ENCODE data around the gene SLC16A3. TPM values are rescaled to one million over a fixed set of nuclear protein-coding genes. Genes with fewer than 3 reads are reported as not detected.

The SLC16A3 gene
- total RNA-seq, 1 experiment from 2014 or later, result 249 TPM

DNA sequence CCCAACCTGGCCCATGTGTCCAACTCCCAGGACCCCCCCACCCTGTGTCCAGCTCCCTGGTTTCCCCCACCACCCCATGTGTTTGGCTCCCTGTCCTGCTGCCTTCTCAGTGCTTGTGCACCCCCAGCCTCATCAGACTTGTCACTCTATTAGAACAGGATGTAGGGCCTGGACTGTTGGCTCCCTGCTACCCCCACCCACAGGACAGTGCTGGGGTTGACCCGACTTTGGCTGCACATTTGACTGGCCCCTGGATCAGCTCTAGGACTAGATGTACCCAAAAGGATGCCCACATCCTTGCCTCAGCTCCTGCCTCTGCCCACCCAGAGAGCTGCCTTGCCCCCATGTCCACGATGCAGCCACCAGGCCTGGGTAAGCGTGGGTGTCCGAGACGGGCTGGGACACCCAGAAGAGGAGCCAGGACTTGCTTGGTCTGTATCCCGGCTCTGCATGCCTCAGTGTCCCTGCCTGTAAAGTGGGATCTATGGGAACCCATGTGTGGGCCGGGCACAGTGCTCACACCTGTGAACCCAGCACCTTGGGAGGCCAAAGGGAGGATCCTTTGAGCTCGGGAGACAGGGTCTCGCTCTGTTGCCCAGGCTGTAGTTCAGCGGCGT, 14.7 kb upstream of the SLC16A3 start:
- Histone ChIP-seq H3K27me3 (replicated peaks) (no peaks in the 10 kb centered on the region), H3K4me1 (replicated peaks) (peaks cover 67% of the 10 kb centered on the region), H3K36me3 (peaks cover 15% of the 10 kb centered on the region), H3K4me3 (no peak overlapping the region), H3K27ac (no peak overlapping the region), H3K9me3 (replicated peaks) (no peaks in the 10 kb centered on the region; the same call in 1 of the 2 replicates)
- no peak for DNase-seq (ENCODE audit: low read depth in 1 of 2, low spot score in 2 of 2)

DNA sequence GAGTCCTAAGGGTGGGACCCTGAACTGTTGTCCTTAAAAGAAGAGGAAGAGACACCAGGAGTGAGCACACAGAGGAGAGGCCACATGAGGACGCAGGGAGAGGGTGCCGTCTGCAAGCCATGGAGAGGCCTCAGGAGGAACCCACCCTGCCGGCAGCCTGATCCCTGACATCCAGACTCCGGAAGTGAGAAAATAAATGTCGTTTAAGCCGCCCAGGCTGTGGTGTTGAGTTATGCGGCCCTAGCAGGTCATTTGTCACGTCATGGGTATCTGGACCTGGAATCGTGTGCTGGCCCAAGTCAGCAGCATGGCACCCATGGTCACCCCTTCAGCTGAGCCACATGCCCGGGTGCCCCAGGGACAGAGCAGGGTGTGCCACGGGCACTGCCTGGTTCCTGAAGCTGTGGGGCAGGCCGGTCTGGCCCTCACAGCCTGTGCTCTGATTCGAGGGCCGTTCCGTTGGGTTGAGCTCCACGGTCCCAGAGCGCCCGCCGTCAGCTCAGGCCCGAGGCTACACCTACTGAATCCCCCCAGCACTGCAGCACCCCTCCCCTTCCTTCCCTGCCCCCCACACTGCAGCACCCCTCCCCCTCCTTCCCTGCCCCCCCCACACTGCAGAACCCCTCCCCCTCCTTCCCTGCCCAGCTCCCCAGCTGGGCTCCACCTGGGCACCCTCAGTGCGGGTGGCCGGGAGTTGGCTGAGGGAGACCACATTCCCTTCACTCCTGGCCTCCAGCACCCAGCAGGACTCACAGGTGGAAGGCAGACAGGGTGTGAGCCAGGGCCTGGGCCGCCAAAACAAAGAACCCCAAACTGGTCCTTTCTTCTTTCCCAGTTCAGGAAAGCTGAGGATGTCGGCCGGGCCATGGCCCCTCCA, 13.5 kb upstream of the SLC16A3 start:
- Histone ChIP-seq H3K27ac (no peak overlapping the region), H3K27me3 (replicated peaks) (no peaks in the 10 kb centered on the region), H3K36me3 (peaks cover 15% of the 10 kb centered on the region), H3K4me3 (no peak overlapping the region), H3K9me3 (replicated peaks) (no peaks in the 10 kb centered on the region; the same call in 1 of the 2 replicates), H3K4me1 (replicated peaks) (peaks cover 70% of the 10 kb centered on the region)
- peak in 1 of 2 experiments; percentile 49 for DNase-seq (ENCODE audit: low read depth in 1 of 2, low spot score in 2 of 2)

DNA sequence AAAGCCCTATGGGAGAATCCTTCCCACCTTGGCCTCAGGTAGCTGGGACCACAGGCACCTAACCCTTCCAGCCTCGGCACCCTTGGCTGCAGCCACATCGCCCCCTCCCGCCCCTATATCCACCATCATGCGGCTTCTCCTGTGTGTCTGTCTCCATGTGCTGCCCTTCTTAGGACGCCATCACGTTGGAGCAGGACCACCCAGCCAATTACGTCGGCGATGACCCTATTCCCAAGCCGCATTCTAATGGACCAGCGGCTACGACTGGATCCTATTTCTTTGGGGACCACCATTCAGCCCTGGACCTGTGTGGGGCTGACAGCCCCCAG, 12.9 kb upstream of the SLC16A3 start:
- no peaks in the 10 kb centered on the region for H3K27me3 ChIP-seq (replicated peaks)
- no peak for DNase-seq (ENCODE audit: low read depth in 1 of 2, low spot score in 2 of 2)
- H3K9me3 ChIP-seq (replicated peaks), result no peaks in the 10 kb centered on the region; the same call in 1 of the 2 replicates
- H3K27ac ChIP-seq, result peak overlapping the region; percentile 99
- H3K4me1 ChIP-seq (replicated peaks), result peaks cover 70% of the 10 kb centered on the region
- H3K4me3 ChIP-seq, result no peak overlapping the region
- H3K36me3 ChIP-seq, result peaks cover 15% of the 10 kb centered on the region

DNA sequence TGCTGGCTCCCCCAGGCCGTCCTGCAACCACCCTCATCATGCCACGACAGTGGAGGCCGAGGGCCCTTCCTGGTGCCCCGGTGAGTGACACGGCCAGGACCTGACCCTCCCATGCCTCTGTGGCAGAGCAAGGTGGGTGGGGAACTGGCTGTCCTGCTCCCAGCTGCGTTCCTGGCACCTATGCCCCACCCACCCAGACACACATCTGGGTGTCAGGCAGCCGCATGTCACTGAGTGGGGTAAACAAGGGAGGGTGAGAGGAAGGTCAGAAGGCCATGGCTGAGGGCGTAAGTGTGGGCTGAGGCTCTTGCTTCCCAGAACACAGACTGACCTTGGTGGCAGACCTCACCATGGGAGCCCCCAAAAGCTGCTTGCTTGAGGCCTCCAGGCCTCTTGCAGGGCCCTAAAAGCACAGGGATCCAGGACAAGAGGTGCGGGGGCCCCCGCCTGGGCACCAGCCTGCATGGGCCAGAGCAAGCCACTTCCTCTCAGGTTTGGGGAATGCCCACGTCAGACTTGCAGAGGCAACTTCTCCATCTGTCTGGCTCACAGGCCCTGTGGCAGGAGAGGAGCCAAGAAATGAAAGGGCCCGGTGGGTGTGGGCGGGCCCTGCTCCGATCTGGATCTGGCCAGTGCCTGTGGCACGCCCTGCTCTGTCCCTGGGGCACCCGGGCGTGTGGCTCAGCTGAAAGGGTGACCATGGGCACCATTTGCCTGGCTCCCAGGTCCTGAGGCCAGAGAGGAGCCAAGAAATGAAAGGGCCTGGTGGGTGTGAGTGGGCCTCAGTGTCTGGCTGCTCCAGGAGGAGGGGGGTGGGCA, 12.3 kb upstream of the SLC16A3 start:
- Histone ChIP-seq H3K27ac (peak overlapping the region; percentile 99), H3K36me3 (peaks cover 15% of the 10 kb centered on the region), H3K9me3 (replicated peaks) (no peaks in the 10 kb centered on the region; the same call in 1 of the 2 replicates), H3K27me3 (replicated peaks) (no peaks in the 10 kb centered on the region), H3K4me3 (no peak overlapping the region), H3K4me1 (replicated peaks) (peaks cover 67% of the 10 kb centered on the region)
- DNase-seq (ENCODE audit: low read depth in 1 of 2, low spot score in 2 of 2), result peak; percentile 86 to 90

DNA sequence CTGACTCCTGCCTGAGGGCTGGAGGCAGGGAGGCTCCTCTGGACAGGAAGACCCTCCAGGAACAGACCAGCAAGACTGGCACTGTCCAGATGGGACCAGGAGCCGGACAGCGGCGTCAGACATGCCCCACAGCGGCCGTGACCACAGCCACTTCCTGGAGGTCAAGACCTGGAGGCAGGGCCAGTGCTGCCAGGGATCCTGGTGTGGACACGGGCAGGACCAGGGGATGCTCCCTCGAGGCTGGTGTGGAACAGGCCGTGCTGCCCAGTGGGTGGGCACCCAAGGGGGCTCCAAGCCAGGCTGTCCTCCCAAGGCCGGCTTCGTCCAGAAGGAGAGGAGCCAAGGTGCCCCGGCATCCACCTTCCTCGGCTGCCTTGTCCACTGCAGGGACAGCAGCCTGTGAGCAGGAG, 11.7 kb upstream of the SLC16A3 start:
- no peaks in the 10 kb centered on the region for H3K27me3 ChIP-seq (replicated peaks)
- no peaks in the 10 kb centered on the region; the same call in 1 of the 2 replicates for H3K9me3 ChIP-seq (replicated peaks)
- peaks cover 61% of the 10 kb centered on the region for H3K4me1 ChIP-seq (replicated peaks)
- peak in 1 of 2 experiments; percentile 79 for DNase-seq (ENCODE audit: low read depth in 1 of 2, low spot score in 2 of 2)
- H3K27ac ChIP-seq, result peak overlapping the region; percentile 99
- peaks cover 15% of the 10 kb centered on the region for H3K36me3 ChIP-seq
- peak overlapping the region; percentile 11; the same call in 1 of the 2 replicates for H3K4me3 ChIP-seq

DNA sequence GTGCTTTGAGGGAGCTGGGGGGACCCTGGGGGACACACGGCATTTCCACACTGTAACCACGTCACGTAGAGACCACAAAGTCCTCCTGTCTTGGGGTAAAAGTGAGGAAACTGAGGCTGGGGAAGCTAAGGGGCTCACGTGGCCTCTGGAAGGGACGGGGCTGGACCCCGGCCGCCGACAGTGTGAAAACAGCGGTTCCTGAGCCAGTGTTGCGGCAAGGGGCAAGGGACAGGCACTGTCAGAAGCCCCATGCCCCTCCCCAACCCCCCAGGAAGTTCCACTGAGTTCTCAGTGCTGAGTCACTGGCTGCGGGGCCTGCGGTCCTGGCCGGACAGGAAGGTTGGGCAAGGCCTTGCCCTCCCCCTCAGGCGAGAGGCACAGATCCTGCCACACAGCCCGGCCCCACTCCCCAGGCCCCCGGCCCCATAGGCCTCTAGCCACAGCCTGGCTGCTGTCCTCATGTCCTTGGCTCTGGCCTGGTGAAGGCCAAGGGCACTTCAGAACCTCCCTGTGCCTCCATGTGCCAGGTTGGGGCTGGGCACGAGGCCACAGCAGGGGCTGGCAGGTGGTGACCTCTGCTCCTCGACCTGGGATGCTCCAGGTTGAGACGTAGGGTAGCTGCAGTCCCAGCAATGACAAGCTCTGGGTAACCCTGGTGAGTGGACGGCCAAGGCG, 11.2 kb upstream of the SLC16A3 start:
- peak overlapping the region; percentile 99 for H3K27ac ChIP-seq
- peaks cover 17% of the 10 kb centered on the region for H3K36me3 ChIP-seq
- peak; percentile 95 to 100 for DNase-seq (ENCODE audit: low read depth in 1 of 2, low spot score in 2 of 2)
- no peaks in the 10 kb centered on the region for H3K27me3 ChIP-seq (replicated peaks)
- H3K9me3 ChIP-seq (replicated peaks), result no peaks in the 10 kb centered on the region; the same call in 1 of the 2 replicates
- H3K4me1 ChIP-seq (replicated peaks), result peaks cover 61% of the 10 kb centered on the region
- H3K4me3 ChIP-seq, result peak overlapping the region; percentile 19; the same call in 1 of the 2 replicates

DNA sequence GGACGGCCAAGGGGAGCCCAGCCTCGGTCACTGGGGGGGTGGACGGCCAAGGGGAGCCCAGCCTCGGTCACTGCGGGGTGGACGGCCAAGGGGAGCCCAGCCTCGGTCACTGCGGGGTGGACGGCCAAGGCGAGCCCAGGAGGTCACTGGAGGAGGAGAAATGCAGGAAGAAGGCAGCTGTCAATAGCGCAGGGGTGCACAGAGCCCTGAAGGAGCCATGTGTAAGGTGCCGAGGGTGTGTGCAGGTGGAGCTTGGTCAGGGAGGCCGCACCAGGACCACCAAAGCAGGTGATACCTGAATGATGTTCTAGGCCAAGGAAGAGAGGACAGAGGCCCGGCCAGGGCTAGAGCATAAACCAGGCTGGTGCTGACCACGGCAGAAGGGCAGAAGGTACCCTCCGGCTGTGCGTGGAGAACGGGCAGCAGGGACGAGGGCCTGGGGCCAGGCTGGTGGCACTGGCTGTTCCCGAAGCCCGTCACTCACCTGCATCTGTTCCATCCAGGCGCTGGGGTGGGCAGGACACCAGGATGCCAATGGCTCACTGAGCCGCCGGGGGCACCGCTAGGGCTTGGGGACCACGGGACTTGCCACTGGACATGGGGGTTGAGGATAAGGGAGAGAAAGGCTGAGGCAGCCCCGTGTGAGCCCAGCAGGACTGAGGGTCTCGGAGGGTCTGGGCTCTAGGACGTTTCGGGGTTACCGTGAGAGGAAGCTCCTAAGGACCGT, 10.3 kb upstream of the SLC16A3 start:
- Histone ChIP-seq H3K36me3 (peaks cover 17% of the 10 kb centered on the region), H3K27ac (peak overlapping the region; percentile 42; the same call in 1 of the 2 replicates), H3K27me3 (replicated peaks) (no peaks in the 10 kb centered on the region), H3K9me3 (replicated peaks) (no peaks in the 10 kb centered on the region), H3K4me3 (no peak overlapping the region), H3K4me1 (replicated peaks) (peaks cover 53% of the 10 kb centered on the region)
- peak in 1 of 2 experiments; percentile 51 for DNase-seq (ENCODE audit: low read depth in 1 of 2, low spot score in 2 of 2)

DNA sequence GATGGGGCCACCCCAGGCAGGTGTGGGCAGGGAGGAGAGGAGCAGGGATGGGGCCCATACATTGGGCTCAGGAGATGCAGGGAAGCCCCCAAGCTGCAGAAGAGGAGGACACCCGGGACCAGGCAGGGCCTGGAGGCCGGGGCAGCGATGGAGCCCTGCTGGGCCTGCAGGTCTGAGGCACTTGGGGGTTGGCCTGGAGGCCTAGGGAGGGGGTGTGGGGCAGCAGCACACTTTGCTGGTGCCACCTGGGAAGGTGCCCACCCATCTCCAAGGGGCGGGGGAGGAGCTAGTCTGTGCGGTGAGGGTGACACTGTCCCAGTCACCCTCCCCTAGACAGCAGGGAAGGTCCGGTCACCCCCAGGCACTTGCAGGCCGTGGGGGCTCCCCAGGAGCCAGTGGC, 9.8 kb upstream of the SLC16A3 start:
- DNase-seq (ENCODE audit: low read depth in 1 of 2, low spot score in 2 of 2), result peak in 1 of 2 experiments; percentile 48
- Histone ChIP-seq H3K36me3 (peaks cover 19% of the 10 kb centered on the region), H3K4me1 (replicated peaks) (peaks cover 50% of the 10 kb centered on the region), H3K27me3 (replicated peaks) (no peaks in the 10 kb centered on the region), H3K9me3 (replicated peaks) (no peaks in the 10 kb centered on the region), H3K4me3 (no peak overlapping the region), H3K27ac (0 out of 2 replicates have a peak overlapping the region, but pooled peaks have one; percentile 42)

DNA sequence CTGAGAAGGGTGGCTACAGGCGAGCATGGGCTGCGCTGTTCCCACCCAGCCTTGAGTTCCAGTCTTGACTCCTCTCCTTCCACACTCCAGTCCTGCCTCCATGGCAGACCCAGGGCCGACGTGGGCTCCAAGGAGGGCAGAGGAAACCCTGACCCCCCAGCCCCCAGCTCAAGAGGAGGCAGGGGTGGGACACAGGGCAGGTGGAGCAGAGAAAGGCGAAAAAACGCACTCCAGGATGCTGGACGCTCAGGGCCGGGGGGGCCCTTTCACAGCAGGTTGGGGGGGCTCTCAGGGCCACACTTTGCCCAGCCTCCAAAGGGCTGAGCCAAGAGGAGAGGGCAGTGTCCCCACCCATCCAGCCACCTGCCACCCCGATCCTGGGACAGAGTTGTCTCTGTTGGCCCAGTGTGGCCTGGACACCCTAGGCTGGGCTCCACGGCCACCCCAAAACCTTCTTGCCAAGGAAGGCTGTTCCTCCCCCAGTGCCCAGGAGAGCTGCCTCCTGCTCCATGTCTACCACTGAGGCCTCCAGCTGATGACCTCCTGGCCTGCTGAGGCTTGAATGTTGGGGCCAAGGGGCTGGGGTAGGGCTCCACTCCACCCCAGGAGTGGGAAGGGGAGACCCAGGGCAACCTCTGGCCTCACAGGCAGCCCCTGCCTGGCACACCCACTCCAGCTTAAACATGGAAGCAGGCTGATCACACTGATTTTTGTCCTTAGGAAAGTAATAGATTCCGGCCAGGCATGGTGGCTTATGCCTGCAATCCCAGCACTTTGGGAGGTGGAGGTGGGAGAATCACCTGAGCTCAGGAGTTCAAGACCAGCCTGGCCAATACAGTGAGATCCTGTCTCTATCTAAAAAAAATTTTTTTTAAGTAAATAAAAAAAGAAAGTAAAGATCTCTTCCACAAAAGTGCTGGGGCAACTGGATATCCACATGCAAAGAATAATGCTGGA, 8.8 kb upstream of the SLC16A3 start:
- Histone ChIP-seq H3K4me1 (replicated peaks) (peaks cover 41% of the 10 kb centered on the region), H3K9me3 (replicated peaks) (no peaks in the 10 kb centered on the region), H3K27ac (no peak overlapping the region), H3K4me3 (no peak overlapping the region), H3K36me3 (peaks cover 19% of the 10 kb centered on the region), H3K27me3 (replicated peaks) (no peaks in the 10 kb centered on the region)
- no peak for DNase-seq (ENCODE audit: low read depth in 1 of 2, low spot score in 2 of 2)

DNA sequence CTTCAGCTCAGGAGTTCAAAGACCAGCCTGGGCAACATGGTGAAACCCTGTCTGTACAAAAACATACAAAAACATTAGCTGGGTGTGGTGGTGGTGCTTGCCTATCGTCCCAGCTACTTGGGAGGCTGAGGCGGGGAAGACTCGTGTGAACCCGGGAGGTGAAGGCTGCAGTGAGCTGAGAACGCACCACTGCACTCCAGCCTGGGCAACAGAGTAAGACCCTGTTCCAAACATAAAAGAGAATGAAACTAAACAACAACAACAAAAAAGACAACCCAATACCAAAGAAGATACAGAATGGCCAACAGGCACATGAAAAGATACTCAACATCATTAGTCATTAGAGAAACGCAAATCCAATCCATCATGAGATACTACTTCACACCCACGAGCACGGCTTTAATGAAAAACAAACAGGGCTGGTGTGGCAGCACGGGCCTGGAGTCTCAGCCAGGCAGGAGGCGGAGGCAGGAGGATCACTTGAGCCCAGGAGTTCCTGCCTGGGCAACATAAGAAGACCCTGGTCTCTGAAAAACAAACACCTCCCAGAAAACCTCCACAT, 7.4 kb upstream of the SLC16A3 start:
- Histone ChIP-seq H3K4me3 (no peak overlapping the region), H3K4me1 (replicated peaks) (peaks cover 32% of the 10 kb centered on the region), H3K27ac (no peak overlapping the region), H3K9me3 (replicated peaks) (no peaks in the 10 kb centered on the region), H3K27me3 (replicated peaks) (no peaks in the 10 kb centered on the region), H3K36me3 (peaks cover 19% of the 10 kb centered on the region)
- no peak for DNase-seq (ENCODE audit: low read depth in 1 of 2, low spot score in 2 of 2)

DNA sequence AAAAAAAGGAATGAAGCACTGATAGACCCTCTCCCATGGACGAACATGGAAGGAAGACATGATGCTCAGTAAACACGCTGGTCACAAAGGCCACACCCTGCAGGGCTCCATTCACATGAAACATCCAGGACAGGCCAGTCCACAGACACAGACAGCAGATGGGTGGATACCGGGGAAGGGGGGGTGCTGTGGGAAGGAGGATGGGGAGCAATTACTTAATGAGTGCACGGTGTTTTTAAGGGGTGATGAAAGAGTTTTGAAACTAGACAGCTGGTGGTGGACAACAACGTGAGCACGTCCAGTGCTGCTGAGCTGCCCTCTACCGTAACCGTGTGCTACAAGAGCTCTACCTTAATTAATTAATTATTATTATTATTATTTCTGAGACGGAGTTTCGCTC, 6.0 kb upstream of the SLC16A3 start:
- H3K36me3 ChIP-seq, result peaks cover 19% of the 10 kb centered on the region
- no peak overlapping the region for H3K4me3 ChIP-seq
- DNase-seq (ENCODE audit: low read depth in 1 of 2, low spot score in 2 of 2), result no peak

More for the DNA sequence above, 6.0 kb upstream of the SLC16A3 start:
- no peaks in the 10 kb centered on the region for H3K9me3 ChIP-seq (replicated peaks)
- peaks cover 19% of the 10 kb centered on the region for H3K4me1 ChIP-seq (replicated peaks)
- H3K27ac ChIP-seq, result no peak overlapping the region
- H3K27me3 ChIP-seq (replicated peaks), result no peaks in the 10 kb centered on the region

Data from SJSA1 (cell line).